NCI-H1417 (cell line): ENCODE data around the gene GRK5.
"Not testable (repeated sequence)": the region's sequence is repeated elsewhere in the genome, so short reads cannot be mapped to it uniquely, and the experiment has no call there.

Experiments used
- DNase-seq, 3 experiments: peaks; one replicate each; lab custom pipeline; 2025; lab: John Stamatoyannopoulos, UW

GRK5 gene

GRCh38 chr10:119276194-119276593, 68.8 kb downstream of the GRK5 start:
- not testable (repeated sequence) for DNase-seq

- DNase-seq, result no peak
Measured at GRCh38 chr10:119278126-119278709, 70.8 kb downstream of the GRK5 start.

DNA sequence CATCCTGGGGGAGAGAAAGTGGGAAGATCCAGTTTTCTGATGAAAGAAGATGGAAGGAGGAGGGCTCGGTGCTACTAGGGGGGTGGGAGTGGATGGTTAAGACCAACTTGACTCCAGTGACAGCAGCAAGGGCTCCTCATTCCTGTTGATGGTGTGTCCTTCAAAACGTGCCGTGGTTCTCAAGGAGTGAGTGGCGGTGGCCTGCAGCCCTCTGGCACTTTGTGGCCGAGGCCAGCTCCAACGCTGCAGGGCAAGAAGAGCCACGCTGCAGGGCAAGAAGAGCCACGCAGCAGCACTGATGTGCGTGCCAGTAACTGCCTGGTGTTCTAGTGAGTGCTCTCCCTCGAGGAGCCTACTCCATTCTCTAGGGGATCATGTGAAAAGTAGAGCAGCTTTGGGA, 72.1 kb downstream of the GRK5 start:
- no peak for DNase-seq

GRCh38 chr10:119281581-119282071, 74.3 kb downstream of the GRK5 start:
- DNase-seq, result peak in 1 of 3 experiments; percentile 25

- no peak for DNase-seq
Measured at GRCh38 chr10:119282446-119282845, 75.1 kb downstream of the GRK5 start.

DNA sequence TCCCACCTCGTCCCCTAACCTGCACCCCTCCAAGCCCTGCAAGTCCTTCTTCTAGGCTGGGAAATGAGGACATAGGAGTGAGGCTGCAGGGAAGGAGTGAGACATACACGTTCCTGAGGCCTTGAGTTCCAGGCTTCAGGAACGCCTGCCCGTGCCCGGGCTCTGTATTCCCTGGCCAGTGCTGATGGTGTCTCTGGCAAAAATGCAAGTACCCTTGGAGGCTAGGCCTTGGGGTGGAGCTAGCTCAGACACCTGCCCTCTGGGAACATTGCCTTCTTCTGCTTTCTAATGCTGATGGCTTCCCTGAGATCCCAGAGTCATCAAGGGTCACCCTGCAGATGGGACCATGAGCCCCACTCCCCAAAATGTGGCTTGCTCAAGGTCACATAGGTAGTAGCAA, 76.0 kb downstream of the GRK5 start:
- DNase-seq, result no peak

DNA sequence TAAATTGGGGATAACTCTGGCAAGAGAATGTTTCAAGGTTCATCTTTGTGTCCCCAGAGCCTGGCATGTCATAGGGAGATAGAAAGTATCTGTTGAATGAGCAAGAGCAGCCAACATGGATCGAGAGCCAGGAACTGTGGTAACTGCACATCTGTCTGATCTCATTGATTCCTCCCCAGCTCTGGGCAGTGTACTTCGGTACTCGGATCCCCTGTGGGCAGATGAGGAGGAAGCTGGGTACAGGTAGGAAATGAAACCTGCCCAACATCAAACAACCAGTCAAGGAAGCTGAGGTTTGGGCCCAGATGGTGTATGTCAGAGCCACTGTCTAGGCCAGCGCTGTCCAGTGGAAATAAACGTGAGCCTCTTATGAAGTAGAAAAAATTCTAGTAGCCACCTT, 76.4 kb downstream of the GRK5 start:
- no peak for DNase-seq

GRCh38 chr10:119284679-119285096, 77.3 kb downstream of the GRK5 start:
- no peak for DNase-seq

GRCh38 chr10:119285495-119286267, 78.3 kb downstream of the GRK5 start:
- DNase-seq, result no peak

DNA sequence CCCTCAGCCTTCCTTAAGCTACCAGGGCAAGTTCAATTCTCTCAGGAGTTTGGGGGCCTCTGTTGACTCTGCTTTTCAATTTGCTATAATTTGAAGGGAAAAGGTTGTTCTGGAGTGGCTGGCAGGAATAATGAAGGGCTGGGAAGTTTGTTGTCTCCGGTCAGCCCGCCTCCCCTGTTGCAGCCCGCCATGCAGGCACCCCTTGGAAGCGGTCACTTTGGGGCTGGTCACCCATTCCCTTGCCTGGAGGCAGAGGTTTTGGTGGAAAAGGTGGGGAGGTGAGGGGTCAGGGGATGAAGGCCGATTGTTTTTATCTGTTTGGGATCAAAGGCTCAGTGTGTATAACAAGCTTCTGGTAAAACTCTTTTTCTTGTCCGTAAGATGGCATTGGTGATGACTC, 79.1 kb downstream of the GRK5 start:
- DNase-seq, result no peak

DNA sequence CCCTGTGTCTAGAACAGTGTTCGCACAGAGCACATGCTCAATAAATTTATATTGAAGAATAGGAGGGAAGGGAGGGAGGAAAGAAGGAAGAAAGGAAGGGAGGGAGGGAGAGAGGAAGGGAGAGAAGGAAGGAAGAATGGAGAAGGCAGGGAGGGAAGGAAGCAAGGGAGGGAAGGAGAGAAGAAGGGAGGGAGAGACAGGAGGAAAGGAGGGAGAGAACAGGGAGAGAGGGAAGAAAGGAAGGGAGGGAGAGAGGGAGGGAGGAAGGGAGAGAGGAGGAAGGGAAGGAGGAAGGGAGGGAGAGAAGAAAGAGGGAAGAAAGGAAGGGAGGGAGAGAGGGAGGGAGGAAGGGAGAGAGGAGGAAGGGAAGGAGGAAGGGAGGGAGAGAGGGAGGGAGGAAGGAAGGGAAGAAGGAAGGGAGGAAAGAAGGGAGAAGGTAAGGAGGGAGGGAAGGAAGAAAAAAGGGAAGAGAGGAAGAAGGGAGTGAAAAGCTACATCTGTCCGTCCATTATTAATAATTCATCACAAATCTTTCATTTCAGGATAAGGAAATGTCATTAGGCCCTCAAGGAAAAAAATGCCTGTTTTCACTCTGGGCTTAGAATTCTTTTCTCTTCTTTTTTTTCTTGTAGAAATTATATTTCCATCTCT, 79.7 kb downstream of the GRK5 start:
- DNase-seq, result no peak

DNA sequence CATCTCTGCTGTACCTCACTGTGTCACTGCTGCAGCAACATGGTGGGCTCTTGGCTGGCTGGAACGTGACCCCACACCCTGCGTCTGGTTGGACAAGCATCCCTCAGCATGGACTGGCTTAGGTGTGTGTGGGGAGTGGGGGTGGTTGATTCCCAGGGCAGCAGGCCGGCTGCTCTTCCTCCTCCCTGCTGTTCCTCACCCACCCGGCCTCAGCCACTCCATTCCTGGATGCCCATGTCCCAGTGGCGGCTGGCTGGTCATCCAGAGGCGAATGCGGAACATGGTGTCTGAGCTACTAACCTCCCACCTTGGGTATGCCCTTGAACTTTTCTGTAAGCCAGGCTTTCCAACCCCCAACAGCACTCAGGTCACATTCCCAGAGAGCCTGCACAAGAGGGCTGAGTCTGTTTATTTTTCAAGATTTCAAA, 81.2 kb downstream of the GRK5 start:
- DNase-seq, result no peak

DNA sequence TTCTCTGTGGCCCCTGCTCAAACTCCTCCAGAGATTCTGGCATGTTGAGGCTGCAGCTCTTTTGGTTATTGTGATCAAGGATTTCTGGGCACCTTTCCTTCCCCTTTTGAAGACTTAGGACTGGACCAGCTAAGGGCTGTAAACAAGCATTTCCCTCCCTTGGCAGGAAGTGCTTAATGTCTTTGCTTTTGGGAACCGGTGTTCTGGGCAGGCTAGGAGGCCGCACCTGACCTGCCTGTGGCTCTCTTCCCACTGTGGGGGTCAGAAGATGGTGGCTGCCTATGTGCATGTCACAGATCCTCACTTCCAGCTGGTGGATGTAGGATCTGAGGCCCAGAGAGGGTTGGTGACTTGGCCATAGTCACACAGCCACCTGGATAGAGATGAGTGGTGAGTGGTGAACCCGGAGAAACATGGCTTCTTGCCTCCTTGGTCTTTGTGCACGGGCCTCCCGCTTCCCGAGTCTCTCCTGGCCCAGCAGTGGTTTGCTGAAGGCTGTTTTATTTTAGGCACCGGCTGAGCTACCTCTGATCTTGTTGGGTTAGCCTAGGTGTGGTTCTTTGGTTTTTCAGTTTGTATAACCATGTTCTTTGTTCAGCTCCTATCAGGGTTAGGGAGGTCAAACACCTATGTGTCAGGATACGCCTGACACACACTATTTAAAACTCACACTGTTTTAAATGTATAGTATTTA, 82.0 kb downstream of the GRK5 start:
- DNase-seq, result no peak

GRCh38 chr10:119290301-119291048, 83.1 kb downstream of the GRK5 start:
- DNase-seq, result no peak

DNA sequence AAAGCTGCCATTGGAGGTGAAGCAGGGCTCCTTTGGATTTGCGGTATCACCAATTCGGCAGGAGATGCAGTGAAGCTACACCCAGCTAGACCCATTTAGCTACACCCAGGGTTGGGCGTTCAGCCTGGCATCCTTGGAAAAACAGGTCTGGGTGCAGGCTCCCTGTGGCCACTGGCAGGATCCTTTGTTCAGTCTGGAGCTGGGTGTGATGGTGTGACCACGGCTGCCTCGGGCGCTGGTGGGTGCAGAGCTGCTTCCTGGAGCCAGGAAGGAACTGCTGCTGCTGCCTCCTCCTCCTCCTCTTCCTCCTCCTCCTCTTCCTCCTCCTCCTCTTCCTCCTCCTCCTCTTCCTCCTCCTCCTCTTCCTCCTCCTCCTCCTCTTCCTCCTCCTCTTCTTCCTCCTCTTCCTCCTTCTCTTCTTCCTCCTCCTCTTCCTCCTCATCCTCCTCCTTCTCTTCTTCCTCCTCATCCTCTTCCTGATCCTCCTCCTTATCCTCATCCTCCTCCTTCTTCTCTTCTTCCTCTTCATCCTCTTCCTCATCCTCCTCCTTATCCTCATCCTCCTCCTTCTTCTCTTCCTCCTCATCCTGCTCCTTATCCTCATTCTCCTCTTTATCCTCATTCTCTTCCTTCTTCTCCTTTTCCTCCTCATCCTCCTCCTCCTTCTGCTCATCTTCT, 84.0 kb downstream of the GRK5 start:
- DNase-seq, result peak in 1 of 3 experiments; percentile 6

DNA sequence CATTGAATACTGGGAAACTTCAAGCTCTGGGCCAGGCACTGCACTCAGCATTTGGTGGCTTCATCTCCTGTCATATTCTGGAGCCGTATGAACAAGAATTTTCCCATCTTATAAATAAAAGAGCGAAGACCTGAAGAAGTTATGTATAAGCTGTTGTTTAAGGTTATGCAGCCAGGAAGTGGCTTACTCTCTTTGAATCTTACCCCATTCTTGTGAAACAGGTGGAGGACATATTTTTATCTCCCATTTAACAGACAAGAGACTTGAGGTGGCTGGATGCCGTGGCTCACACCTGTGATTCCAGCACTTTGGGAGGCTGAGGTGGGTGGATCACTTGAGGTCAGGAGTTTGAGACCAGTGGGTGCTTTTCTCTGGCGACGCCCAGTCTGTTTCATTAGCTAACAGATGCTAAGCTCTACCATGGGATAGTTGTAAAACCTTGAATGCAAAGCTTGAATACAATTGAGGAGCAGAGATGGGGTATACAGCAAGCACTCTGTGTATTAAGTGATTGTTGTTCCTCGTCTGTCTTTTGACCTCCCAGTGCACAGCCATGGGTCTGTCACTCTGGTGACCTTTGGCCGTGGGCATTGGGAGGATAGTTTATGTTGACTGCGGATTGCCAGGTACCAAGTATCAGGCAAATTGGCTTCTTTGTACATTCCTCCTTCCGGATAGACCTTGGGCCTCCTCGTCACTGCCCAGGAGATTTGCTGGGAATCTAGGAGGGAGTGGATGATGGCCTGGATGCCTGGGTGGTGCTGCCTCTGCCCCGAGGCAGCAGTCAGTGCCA, 85.8 kb downstream of the GRK5 start:
- DNase-seq, result no peak

GRCh38 chr10:119296703-119297102, 89.3 kb downstream of the GRK5 start:
- no peak for DNase-seq

GRCh38 chr10:119297207-119297968, 90.0 kb downstream of the GRK5 start:
- no peak for DNase-seq

DNA sequence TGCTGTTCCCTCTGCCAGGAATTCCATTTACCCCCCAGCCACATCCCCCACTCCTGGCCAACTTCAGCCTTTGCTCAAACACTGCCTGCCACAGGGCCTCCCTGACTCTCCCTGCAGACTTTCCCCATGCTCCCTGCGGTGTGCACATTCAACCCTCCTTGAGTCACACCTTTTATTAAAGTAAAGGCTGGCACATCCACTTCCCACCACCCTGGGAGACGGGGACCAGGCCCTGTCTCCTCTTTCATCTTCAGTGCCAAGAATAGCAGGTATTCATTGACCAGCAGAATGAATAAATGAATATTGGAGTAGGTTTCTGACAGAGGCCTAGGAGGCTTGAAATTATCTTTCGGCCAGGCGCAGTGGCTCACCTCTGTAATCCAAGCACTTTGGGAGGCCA, 91.4 kb downstream of the GRK5 start:
- DNase-seq, result no peak

DNA sequence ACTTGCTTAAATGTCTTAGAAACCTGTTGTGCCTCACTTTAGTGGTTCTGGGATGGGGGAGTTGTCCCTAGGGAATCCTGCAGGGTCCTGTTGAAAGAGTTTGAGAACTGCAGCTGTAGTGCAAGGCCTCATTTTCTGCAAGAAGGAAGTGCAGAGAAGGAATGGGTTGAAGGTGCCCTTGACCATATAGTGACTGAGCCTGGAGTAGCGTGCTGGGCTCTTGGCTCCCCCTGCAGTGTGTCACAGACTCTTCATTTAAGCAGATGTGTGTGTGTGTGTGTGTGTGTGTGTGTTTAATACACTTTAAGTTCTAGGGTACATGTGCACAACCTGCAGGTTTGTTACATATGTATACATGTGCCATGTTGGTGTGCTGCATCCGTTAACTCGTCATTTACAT, 92.2 kb downstream of the GRK5 start:
- no peak for DNase-seq
